Naive B cell (primary cell): ENCODE results near the gene SMC1B. TPM values are rescaled to one million over a fixed set of nuclear protein-coding genes. Genes with fewer than 3 reads are reported as not detected.
"Not testable (repeated sequence)": the region's sequence is repeated elsewhere in the genome, so short reads cannot be mapped to it uniquely, and the experiment has no call there.

Experiments
- ATAC-seq, 2 donors: fragments of 150-1000 bp; cut with Tn5 transposase; 2 replicates each; pipeline ENCODE4 v1.10.0; 2021; ENCODE audit warnings: low read depth in 2 of 2, mild to moderate bottlenecking in 2 of 2, moderate library complexity in 2 of 2
- DNase-seq: peaks from one replicate; pipeline ENCODE4 v3.0.0; 2022
- H3K27ac Mint-ChIP-seq, 6 donors: one replicate each; pipeline ENCODE4 v1.8.0; 2020 to 2022; ENCODE audit warnings: mild to moderate bottlenecking in 6 of 6, mixed read lengths in 6 of 6, moderate library complexity in 5 of 6, inconsistent platforms in 2 of 6
- H3K27me3 Mint-ChIP-seq, 3 donors: one replicate each; pipeline ENCODE4 v1.8.0; 2021 to 2022; ENCODE audit warnings: mixed read lengths in 3 of 3, mild to moderate bottlenecking in 1 of 3
- H3K36me3 Mint-ChIP-seq, 2 donors: one replicate each; pipeline ENCODE4 v1.8.0; 2020 to 2022; ENCODE audit warnings: mixed read lengths in 2 of 2, inconsistent platforms in 1 of 2, mild to moderate bottlenecking in 1 of 2
- H3K4me1 Mint-ChIP-seq, 3 donors: one replicate each; pipeline ENCODE4 v1.8.0; 2020 to 2022; ENCODE audit warnings: mixed read lengths in 3 of 3, inconsistent platforms in 1 of 3, mild to moderate bottlenecking in 1 of 3, moderate library complexity in 1 of 3
- H3K4me3 Mint-ChIP-seq, 8 donors: one replicate each; pipeline ENCODE4 v1.8.0; 2020 to 2022; ENCODE audit warnings: mild to moderate bottlenecking in 8 of 8, mixed read lengths in 8 of 8, moderate library complexity in 8 of 8, inconsistent platforms in 2 of 8
- H3K9me3 Mint-ChIP-seq, 7 donors: one replicate each; pipeline ENCODE4 v1.8.0; 2020 to 2022; ENCODE audit warnings: mixed read lengths in 7 of 7, mild to moderate bottlenecking in 5 of 7, inconsistent platforms in 2 of 7, moderate library complexity in 1 of 7
- polyA plus RNA-seq, 6 donors: library from polyadenylated mRNA; unstranded; fragments of 300-500 nt; fragmentation: Illumina TruSeq; gene quantifications; one replicate each; pipeline ENCODE4 v1.2.3, GENCODE V29; 2021; ENCODE audit warnings: low read depth in 6 of 6

The SMC1B gene
- polyA plus RNA-seq, 6 donors from 2014 or later = not detected

DNA sequence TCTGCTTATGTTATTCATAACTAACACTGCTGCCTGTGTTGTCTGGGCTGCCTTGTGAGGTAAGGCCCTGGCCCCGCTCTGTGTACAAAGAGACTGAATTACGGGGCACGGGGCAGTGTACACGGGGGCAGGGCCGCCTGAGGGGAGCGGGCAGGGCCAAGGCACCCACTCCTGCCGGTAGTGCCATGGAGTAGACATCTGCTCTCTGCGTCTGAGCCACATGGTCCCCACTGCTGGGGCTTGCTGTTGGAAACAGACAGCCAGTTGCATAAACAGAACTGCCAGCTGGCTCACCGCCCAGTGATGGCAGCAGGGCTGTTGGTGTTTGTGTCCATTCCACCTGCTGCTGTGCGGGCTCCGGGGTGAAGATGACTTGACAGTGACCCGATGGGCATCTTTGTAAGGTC, 83.9 kb downstream of the SMC1B start:
- Mint-ChIP-seq H3K36me3 (peaks cover 17 to 21% of the 10 kb centered on the region in 2 donors), H3K27me3 (no peaks in the 10 kb centered on the region), H3K4me3 (no peak overlapping the region), H3K9me3 (no peaks in the 10 kb centered on the region), H3K4me1 (peaks cover 0 to 12% (median 7%) of the 10 kb centered on the region in 3 donors), H3K27ac (peak overlapping the region in 1 of 6 donors; percentile 86)
- ATAC-seq (no peak), DNase-seq (no peak)

- DNase-seq (no peak), ATAC-seq (no peak)
- Mint-ChIP-seq H3K27me3 (no peaks in the 10 kb centered on the region), H3K36me3 (peaks cover 13 to 23% of the 10 kb centered on the region in 2 donors), H3K27ac (no peak overlapping the region), H3K9me3 (no peaks in the 10 kb centered on the region), H3K4me3 (no peak overlapping the region), H3K4me1 (peaks cover under 1 to 12% (median 11%) of the 10 kb centered on the region in 3 donors)
These were observed 84.4 kb downstream of the SMC1B start for GRCh38 chr22:45328822-45329529.

DNA sequence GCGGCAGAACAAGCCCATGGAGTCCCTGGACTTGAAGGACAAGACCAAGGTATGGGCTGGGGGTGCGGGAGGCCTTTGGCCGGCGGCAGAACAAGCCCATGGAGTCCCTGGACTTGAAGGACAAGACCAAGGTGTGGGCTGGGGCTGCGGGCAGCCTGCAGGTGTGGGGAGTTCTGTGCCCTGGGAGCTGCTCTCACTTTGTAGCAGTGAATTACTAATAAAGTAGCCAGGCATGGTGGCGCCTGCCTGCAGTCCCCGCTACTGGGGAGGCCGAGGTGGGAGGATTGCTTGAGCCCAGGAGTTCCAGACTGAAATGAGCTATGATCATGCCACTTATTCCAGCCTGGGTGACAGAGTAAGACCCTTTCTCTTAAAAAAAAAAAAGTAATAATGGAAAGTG, 85.1 kb downstream of the SMC1B start:
- DNase-seq, H3K4me3 Mint-ChIP-seq, H3K27me3 Mint-ChIP-seq, ATAC-seq, H3K9me3 Mint-ChIP-seq, H3K27ac Mint-ChIP-seq: not testable (repeated sequence)
- Mint-ChIP-seq H3K36me3 (peaks cover 19 to 30% of the 10 kb centered on the region in 2 donors), H3K4me1 (peaks cover 1 to 17% (median 12%) of the 10 kb centered on the region in 3 donors)

DNA sequence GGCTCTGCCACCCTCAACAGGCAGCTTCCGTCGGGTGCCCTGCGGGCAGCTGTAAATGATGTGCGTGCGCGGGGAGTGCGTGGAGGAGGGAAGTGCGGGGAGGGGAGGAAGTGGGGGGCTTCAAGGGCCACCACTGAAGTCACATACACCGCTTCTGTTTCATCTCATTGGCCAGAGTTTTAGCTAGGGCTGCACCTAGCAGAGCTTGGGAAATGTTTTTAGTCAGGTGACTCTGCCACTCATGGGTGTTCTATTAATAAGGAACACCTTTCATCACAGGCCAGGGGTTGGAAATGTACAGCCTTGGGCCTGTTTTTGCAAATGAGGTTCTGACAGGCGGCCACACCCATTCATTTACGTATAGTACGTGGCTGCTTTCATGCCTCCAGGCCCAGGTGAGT, 89.1 kb downstream of the SMC1B start:
- no peaks in the 10 kb centered on the region for H3K27me3 Mint-ChIP-seq
- H3K36me3 Mint-ChIP-seq = peaks cover 20 to 30% of the 10 kb centered on the region in 2 donors
- peaks cover 21 to 33% (median 23%) of the 10 kb centered on the region in 3 donors for H3K4me1 Mint-ChIP-seq
- ATAC-seq (no peak), DNase-seq (no peak)
- no peak overlapping the region for H3K4me3 Mint-ChIP-seq
- H3K27ac Mint-ChIP-seq = peak overlapping the region in 2 of 6 donors; percentile 47 to 80
- H3K9me3 Mint-ChIP-seq = no peaks in the 10 kb centered on the region

- H3K27ac Mint-ChIP-seq = peak overlapping the region in 2 of 6 donors; percentile 23 to 47
- peaks cover 25 to 39% (median 29%) of the 10 kb centered on the region in 3 donors for H3K4me1 Mint-ChIP-seq
- H3K27me3 Mint-ChIP-seq = no peaks in the 10 kb centered on the region
- H3K36me3 Mint-ChIP-seq = peaks cover 20 to 30% of the 10 kb centered on the region in 2 donors
- ATAC-seq (no peak), DNase-seq (no peak)
- no peaks in the 10 kb centered on the region for H3K9me3 Mint-ChIP-seq
- H3K4me3 Mint-ChIP-seq = no peak overlapping the region
These were observed 89.7 kb downstream of the SMC1B start for GRCh38 chr22:45323695-45324094.

GRCh38 chr22:45322873-45323525, 90.4 kb downstream of the SMC1B start:
- Mint-ChIP-seq H3K36me3 (peaks cover 20 to 30% of the 10 kb centered on the region in 2 donors), H3K27me3 (no peaks in the 10 kb centered on the region), H3K4me1 (peaks cover 32 to 46% (median 36%) of the 10 kb centered on the region in 3 donors), H3K9me3 (no peaks in the 10 kb centered on the region), H3K27ac (peak overlapping the region in 1 of 6 donors; percentile 62), H3K4me3 (no peak overlapping the region)
- no peak for DNase-seq
- no peak for ATAC-seq

GRCh38 chr22:45321827-45322226, 91.6 kb downstream of the SMC1B start:
- H3K9me3 Mint-ChIP-seq = no peaks in the 10 kb centered on the region
- DNase-seq (no peak), ATAC-seq (no peak)
- H3K27ac Mint-ChIP-seq = peak overlapping the region in 5 of 6 donors; percentile 33 to 61 (median 47)
- peaks cover 16 to 23% of the 10 kb centered on the region in 2 donors for H3K36me3 Mint-ChIP-seq
- peaks cover 35 to 52% (median 41%) of the 10 kb centered on the region in 3 donors for H3K4me1 Mint-ChIP-seq
- no peak overlapping the region for H3K4me3 Mint-ChIP-seq
- no peaks in the 10 kb centered on the region for H3K27me3 Mint-ChIP-seq

DNA sequence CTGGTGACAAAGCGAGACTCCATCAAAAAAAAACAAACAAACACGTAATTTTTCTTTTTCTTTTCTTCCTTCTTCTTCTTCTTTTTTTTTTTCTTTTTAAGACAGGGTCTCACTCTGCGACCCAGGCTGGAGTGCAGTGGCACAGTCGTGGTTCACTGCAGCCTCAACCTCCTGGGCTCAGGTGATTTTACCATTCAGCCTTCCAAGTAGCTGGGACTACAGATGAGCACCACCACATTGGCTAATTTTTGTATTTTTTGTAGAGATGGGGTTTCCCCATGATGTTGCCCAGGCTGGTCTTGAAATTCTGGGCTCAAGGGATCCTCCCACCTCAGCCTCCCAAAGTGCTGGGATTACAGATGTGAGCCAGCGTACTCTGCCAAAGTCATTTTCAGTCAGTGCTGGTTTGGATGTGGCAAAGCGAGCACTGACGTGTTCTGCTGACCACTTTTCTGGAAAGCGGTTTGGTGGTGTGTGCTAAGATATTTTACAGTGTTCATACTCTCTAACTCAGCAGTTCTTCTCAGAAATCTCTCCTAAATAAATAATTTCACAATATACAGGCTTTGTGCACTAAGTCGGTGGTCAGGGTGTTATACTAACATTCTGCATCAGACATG, 92.9 kb downstream of the SMC1B start:
- H3K27ac Mint-ChIP-seq = peak overlapping the region in 3 of 6 donors; percentile 32 to 98 (median 81)
- H3K9me3 Mint-ChIP-seq = no peaks in the 10 kb centered on the region
- DNase-seq (no peak), ATAC-seq (no peak)
- H3K36me3 Mint-ChIP-seq = peaks cover 15 to 16% of the 10 kb centered on the region in 2 donors
- H3K27me3 Mint-ChIP-seq = no peaks in the 10 kb centered on the region
- H3K4me1 Mint-ChIP-seq = peaks cover 33 to 52% (median 50%) of the 10 kb centered on the region in 3 donors
- H3K4me3 Mint-ChIP-seq = no peak overlapping the region

DNA sequence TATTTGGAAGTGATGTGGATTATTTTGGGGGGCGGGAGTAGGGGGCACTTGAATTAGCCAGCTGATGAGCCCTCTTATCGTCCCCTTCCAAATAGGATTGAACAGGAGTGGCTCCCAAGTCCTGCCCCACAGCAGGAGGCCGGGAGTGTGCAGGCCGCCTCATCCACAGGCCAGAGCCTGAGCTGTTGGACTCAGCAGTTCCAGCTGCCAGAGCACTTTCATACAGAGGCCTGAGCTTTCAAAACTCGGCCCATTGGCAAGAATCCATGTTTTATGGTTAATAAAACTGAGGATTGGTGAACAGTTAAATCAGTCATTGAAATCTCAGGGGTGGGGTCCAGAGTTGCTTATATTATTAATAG, 94.1 kb downstream of the SMC1B start:
- Mint-ChIP-seq H3K9me3 (no peaks in the 10 kb centered on the region), H3K4me3 (no peak overlapping the region), H3K36me3 (peaks cover 9% of the 10 kb centered on the region in 2 donors), H3K4me1 (peaks cover 35 to 58% (median 49%) of the 10 kb centered on the region in 3 donors), H3K27me3 (no peaks in the 10 kb centered on the region), H3K27ac (peak overlapping the region in 5 of 6 donors; percentile 97 to 99 (median 99))
- DNase-seq = no peak
- no peak for ATAC-seq

DNA sequence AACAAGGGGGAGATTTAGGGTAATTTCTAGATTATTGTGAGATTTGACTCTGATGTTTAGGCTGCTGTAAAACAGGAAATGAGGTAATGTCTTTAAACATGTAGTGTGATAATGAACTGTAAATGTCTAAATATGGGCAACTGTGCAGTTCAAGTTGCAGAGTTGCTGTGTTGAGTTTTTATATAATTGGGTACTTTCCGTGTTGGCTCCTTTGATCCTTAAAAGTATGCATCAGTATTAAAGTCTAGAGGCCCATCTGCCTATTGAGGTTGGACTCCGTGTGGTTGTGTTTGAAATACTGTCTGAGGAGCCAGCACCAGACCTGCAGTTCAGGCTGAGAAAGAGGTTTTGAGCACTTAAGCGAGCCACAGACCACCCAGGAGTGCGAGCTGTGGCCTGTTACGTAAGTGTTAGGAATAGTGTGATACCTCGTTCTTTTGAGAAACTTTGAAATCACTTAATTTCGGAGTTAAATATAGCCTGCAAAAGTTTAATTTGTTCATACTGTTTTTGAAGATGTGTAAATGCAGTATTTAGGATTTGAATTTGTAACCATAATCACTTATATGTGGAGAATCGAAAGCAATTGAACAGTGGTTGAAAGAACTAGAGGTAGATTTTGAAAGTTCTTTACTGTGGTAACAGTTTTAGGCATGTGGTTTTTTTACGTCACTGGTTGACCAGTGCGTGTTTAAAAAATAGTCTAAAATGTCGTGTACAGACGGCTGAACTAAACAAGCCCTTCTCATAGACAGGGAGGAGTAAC, 94.7 kb downstream of the SMC1B start:
- peaks cover 39 to 60% (median 47%) of the 10 kb centered on the region in 3 donors for H3K4me1 Mint-ChIP-seq
- no peaks in the 10 kb centered on the region for H3K27me3 Mint-ChIP-seq
- peak overlapping the region; percentile 97 to 99 (median 98) for H3K27ac Mint-ChIP-seq
- H3K9me3 Mint-ChIP-seq = no peaks in the 10 kb centered on the region
- peaks cover 5% of the 10 kb centered on the region in 2 donors for H3K36me3 Mint-ChIP-seq
- DNase-seq (no peak), ATAC-seq (peak; percentile 76 to 82)
- peak overlapping the region; percentile 12 to 72 (median 56) for H3K4me3 Mint-ChIP-seq

- H3K27ac Mint-ChIP-seq = peak overlapping the region; percentile 97 to 99 (median 98)
- H3K4me3 Mint-ChIP-seq = peak overlapping the region; percentile 12 to 72 (median 56)
- peak; percentile 73 for DNase-seq
- H3K4me1 Mint-ChIP-seq = peaks cover 39 to 60% (median 43%) of the 10 kb centered on the region in 3 donors
- H3K9me3 Mint-ChIP-seq = no peaks in the 10 kb centered on the region
- no peaks in the 10 kb centered on the region for H3K27me3 Mint-ChIP-seq
- no peaks in the 10 kb centered on the region for H3K36me3 Mint-ChIP-seq
- ATAC-seq = peak; percentile 85 to 90
These were observed 95.2 kb downstream of the SMC1B start for GRCh38 chr22:45318168-45318557.

DNA sequence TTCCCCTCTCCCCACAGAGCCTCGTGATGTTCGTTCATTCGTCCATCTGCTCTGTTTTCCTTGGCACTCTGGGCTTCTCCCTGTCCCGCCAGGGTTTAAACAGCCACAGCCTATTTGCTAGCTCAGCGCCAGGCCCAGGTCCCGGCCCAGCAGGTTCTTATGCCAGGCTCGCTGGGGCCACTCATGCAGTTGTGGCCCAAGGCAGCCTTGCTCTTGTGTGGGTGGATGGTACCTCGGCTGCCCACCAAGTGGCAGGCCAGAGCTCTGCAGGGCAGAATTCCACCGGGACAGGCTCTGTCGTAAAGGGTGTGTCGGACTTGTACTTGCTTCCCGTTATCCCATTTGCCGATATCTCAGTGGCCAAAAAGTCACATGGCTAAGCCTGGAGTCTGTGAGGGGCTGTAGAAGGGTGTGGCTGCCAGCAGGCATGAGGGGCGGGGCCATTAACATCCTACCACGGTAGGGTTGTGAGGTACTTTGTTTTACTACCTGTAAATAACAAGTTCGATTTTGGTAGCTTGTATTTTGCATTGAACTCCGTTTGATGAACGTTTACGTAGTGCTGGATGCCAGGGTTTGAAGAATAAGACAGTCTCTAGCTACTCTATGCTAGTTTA, 95.7 kb downstream of the SMC1B start:
- H3K27me3 Mint-ChIP-seq = no peaks in the 10 kb centered on the region
- H3K27ac Mint-ChIP-seq = peak overlapping the region; percentile 97 to 99 (median 98)
- ATAC-seq (no peak), DNase-seq (no peak)
- peak overlapping the region in 5 of 8 donors; percentile 16 to 72 (median 60) for H3K4me3 Mint-ChIP-seq
- H3K36me3 Mint-ChIP-seq = no peaks in the 10 kb centered on the region
- H3K4me1 Mint-ChIP-seq = peaks cover 39 to 63% (median 47%) of the 10 kb centered on the region in 3 donors
- no peaks in the 10 kb centered on the region for H3K9me3 Mint-ChIP-seq
